CD4-positive, alpha-beta T cell treated with Interleukin-17A for 4 hours (primary cell): ENCODE data around the gene RPS6KL1.
"Not testable (repeated sequence)": the region's sequence is repeated elsewhere in the genome, so short reads cannot be mapped to it uniquely, and the experiment has no call there.

Experiments
- DNase-seq: peaks from one replicate; pipeline ENCODE4 v3.0.0-alpha.2; 2020; ENCODE audit warnings: mixed read lengths

RPS6KL1 gene

DNA sequence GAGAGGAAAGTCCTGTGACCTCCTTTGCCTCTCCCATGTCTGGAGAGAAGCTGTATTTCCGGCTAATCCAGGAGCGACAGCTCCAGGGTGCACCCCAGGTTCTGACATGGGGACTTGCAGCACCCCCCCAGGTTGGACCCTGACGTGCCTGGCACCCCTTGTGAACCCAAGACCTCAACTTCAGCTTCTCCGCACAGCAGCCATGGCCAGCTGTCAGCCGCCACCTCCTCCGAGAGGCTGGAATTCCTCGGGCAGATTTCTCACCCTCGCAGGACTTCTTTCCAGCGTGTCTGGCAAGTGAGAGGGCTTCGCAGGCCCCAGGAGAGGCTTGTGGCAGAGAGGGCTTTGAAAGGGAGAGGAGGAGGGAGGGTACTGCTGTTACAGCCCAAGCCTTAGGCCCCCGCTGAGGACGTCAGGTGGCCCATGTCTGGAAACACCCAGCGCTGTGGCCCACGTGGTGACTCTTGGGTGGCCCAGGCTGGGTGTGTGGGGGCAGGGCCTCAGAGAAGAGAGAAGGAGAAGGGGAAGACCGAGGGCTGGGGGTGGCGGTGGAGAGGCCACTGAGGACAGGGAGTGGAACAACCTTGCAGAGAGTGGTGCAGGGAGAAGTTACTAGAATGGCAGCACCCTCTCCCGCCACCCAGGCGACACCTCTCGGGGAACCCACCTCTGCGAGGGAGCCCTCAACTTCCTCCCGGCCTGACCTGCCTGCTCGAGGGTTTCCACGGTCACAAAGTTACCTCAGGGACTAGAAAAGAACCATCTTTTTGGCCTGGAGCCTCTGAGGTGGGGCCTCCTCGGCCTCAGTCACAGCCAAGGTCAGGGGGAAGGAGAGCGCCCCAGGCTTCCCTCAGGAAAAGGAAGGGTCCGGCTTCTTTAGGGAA is 11.7 kb upstream of the RPS6KL1 start:
- DNase-seq: no peak

DNA sequence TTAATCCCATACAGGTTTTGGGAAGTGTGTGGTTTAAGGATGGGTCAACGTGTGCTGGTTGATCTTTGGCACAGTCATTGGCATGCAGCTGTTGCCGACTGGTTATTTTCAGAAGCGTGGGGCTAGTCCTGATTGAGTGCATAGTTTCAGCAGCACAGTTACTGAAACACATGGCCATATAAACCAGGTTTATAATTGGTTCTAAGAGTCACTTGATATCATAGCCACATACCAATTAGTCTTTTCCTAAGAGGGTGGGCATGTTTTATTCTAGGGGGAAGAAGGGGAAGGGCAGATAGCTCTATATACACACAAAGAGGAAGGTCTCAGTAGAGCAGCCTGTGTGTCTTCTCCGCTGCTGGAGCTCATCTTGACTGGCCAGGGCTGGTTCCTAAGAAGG is 11.0 kb upstream of the RPS6KL1 start:
- no peak for DNase-seq

DNA sequence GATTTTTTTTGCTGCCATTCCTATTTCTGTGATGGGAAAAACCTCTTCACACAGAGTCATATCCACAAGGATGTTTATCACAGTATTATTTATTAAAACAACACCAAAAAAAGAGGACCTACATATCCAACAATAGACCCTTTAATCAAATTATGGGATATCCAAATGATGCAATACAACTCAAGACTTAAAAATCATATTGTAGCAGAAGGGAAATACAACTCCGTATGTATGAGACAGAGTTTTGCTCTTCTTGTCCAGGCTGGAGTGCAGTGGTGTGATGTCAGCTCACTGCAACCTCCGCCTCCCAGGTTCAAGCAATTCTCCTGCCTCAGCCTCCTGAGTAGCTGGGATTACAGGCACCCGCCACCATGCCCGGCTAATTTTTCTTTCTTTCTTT is 9.9 kb upstream of the RPS6KL1 start:
- DNase-seq: not testable (repeated sequence)

- DNase-seq: no peak
Observed at GRCh38 chr14:74932401-74932901, 9.4 kb upstream of the RPS6KL1 start.

- DNase-seq: not testable (repeated sequence)
Observed at GRCh38 chr14:74931744-74932143, 8.7 kb upstream of the RPS6KL1 start.

DNA sequence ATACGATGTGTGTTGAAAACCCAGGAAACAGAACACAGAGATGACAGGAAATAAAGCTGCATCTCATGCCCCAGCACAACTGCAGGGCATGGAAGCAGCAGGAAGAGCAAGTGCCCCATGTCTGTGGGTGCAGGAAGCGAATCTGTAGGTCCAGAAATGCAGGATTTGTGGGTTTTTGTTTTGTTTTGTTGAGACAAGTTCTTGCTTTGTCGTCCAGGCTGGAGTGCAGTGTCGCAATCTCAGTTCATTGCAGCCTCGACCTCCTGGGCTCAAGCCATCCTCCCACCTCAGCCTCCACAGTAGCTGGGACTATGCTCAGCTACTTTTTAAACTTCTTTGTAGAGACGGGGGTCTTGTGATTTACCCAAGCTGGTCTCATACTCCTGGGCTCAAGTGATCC is 6.2 kb upstream of the RPS6KL1 start:
- no peak for DNase-seq

DNA sequence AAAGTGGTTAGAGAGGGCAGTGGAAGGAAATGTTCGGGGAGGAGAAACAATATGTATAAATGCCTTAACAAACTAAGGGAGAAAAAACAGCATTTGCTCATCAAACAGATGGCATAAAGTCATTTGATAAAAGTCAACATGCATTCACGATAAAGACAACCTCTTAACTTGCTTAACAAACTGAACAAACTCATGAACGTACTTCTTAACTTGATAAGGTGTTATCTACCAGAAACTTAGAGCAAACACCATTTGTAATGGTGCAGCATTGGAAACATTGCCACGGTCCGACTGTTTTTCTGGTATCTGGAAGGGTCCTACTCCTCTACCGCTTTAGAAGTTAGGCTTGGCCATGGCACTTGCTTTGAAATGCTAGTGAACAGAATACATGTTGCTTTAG is 4.2 kb upstream of the RPS6KL1 start:
- DNase-seq: no peak

DNA sequence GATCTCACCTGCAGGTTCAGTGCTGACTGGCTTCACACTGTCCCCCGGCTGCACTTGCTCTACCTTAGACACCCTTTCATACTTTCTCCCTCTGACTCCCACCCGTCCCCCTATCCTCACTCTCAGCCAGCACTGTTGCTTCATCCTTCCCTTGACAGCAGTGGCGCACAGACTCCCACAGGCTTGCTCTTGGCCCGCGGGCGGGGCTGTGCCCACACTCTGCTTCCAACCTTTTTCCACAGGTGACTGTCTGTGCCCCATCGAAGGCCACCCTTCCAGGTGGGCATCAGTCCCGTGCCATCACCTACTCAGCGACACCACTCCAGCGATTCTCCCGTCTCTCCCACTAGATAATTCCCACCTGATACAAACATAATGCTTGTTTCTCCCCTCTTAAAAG is 1.0 kb upstream of the RPS6KL1 start:
- DNase-seq: no peak

DNA sequence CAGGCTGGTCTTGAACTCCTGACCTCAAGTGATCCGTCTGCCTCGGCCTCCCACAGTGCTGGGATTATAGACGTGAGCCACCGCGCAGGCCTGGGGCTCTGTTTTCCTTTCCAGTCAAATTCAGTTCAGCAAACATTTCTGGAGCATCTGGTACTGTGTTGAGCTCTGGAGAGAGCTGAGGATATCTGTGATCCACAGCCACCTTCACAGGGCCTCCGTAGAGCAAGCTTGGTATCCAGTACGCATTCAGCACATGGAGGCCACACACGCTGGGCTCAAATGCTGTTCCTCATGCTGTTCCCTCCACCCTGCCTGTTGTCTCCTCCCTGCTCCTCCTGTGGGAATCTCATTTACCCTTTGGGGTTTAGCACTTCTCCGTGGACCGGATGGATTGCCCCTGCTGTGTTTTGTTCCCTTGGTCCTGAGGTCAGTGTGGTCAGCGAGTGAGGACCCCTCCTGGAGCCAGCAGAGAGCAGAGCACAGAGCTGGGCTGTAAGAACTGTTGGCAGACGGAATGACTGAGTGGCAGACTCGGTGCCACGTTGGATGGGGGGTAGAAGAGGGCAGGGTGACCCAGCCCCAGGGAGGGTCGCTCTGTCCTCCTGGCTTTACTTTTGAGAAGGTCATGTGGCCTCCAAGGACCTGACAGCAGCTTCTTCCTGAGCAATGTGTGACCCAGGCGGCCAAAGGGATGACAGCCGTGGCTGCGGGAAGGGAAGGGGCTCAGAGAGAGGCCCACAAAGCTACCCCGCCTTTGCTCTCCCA is 891 bp downstream of the RPS6KL1 start:
- DNase-seq: no peak

- DNase-seq: no peak
Observed at GRCh38 chr14:74921053-74921620, 1.9 kb downstream of the RPS6KL1 start.

DNA sequence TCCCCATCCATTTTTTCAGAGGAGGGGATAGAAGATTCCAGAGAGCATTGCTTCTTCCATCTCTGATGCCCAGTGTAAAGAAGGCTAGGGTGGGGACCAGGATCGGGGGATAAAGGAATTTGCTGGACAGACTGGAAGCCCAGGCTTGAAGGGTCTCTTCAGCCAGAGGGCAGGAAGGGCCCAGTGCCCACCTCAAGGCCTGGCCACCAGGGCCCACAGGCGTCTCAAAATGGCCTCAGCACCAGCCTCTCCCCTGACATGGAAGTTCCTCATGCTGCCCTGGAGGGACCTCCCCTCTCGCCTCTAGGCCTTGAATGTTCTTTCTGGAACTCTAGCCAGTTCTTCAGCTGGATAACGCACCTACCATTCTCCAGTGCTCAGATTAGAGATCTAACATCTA is 2.8 kb downstream of the RPS6KL1 start:
- no peak for DNase-seq

- DNase-seq: no peak
Observed at GRCh38 chr14:74919421-74920165, 3.5 kb downstream of the RPS6KL1 start.

GRCh38 chr14:74918380-74918779 is 4.7 kb downstream of the RPS6KL1 start:
- no peak for DNase-seq

DNA sequence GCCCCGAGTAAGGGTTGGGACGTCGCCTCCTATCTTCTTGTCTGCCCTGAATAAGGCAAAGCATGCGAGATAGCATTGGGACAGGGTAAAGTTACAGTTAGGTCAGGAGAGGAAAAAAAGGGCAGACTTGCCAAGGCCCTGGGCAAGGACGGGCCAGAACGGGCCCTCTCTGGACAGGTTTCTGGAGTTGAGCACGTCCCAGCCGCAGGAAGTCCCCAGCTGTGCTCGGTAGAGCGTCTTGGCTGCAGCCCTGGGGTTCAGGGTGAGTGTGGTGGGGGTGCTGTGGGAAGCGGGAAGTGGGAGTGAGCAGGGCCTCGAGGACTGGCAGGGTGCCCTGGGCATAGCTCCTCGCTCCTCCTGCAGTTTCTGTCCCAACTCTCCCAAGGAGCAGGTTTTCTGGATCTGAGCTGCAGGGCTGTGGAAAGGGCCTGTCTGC is 5.4 kb downstream of the RPS6KL1 start:
- no peak for DNase-seq

DNA sequence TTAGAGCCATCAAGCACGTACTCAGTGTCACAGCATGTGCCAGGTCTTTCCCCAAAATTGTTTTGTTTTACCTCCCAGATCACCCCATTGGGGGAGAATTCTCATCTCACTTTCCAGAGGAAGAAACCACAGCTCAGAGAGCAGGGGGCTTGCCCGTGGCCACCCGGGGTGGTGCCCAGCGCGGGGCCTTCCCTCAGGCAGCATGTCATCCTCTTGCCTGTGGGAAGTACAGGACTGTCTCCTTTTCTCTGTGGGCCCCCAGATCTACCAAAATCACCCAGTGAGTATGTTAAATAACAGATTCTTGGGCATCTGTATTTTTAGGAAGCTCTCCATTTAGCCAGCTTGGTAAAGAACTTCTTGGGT is 5.9 kb downstream of the RPS6KL1 start:
- no peak for DNase-seq

GRCh38 chr14:74915826-74916225 is 7.2 kb downstream of the RPS6KL1 start:
- no peak for DNase-seq

DNA sequence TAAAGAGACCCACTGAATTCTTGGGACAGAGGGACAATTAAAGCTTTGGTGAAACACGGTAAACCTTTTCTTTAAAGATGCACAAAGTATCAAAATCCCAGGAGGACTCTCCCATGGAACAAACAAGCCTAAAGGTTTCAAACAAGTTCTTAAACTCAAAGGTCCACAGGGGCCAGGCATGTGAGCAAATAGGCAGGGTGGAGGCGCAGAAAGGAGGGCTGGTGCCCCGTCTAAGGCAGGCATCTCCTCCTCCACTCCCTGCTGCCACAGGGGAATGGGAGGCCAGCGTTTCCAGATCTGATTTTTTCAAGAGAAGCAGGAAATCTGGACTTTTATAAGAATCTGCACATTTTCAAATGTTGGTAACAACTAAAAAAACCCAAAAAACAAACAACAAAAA is 7.6 kb downstream of the RPS6KL1 start:
- DNase-seq: no peak

GRCh38 chr14:74913986-74914573 is 9.0 kb downstream of the RPS6KL1 start:
- peak; percentile 27 for DNase-seq

DNA sequence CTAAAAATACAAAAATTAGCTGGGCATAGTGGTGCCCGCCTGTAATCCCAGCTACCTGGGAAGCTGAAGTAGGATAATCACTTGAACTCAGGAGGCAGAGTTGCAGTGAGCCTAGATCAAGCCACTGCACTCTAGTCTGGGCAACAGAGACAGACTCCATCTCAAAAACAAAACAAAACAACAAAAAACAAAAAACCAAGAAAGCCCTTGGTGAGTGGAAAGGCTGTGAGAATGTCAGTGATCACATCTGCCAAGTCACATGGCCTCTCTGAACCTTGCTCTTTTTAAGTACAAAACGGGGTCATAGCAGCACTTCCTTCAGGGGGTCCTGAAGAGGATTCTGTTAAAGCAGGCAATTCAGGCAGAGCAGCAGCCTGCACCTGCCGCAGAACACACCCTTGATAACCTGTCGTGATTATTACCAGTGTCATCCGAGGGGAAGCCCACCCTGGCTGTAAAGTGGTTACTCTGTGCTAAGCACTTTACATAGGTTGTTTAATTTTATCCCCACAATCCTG is 9.6 kb downstream of the RPS6KL1 start:
- DNase-seq: no peak

DNA sequence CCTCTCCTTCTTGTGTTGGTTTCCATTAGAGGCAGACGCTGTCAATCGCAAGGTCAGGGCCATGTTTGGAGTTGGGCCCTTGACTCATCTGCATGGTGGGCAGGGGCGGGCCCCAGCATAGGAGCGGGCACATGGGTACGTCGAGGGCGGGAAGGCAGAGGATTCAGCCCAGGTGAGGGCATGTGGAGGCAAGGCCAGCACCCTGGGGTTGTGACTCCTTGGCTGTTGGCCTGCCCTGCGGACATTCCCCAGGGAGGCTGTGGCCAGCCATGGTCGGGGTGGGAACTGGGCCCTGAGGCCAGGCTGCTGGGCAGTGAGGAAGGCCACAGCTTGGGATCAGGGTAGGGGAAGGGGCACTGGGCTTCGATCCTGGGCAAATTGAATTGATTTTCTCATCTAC is 10.3 kb downstream of the RPS6KL1 start:
- DNase-seq: no peak

- no peak for DNase-seq
Observed at GRCh38 chr14:74912111-74912510, 10.9 kb downstream of the RPS6KL1 start.

DNA sequence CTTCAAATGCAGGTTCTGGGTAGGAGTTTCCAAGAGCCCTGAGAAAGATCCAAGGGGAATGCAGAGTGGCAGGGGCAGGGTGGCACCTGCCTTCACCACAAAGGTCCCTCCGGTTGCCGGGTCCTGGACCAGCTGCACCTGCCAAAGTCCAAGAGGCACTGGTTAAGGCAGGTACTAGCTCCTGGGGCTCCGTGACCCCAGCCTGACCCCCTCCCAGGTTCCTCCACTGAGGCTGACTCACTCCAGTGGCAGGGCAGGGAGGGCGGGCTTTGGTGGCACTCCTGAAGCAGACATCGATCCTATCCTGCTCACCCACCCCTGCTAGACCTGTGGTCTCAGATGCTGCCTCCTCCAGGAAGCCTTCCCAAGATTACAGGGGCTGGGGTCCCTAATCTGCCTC is 11.4 kb downstream of the RPS6KL1 start:
- no peak for DNase-seq
